Measurements from ENCODE around the gene MPHOSPH10.

DNA sequence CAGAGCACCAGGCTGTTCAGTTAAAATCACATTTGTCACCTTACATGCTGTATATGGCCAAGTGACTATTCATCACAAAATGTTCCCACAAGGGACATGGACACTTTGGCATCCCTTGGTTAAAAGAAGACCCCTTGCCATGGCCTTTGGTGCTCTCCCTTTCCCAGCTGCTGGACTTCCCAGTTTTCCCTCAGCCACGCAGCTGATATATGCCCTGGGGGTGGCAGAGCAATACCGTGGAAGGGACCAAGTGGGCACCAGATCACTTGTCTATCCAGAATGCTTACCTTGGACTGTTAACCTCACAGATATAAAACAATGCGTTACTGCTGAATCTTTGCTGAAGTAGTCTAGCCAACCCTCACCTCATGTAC is 61.1 kb downstream of the MPHOSPH10 start:
- TF ChIP-seq, protein P1, sequence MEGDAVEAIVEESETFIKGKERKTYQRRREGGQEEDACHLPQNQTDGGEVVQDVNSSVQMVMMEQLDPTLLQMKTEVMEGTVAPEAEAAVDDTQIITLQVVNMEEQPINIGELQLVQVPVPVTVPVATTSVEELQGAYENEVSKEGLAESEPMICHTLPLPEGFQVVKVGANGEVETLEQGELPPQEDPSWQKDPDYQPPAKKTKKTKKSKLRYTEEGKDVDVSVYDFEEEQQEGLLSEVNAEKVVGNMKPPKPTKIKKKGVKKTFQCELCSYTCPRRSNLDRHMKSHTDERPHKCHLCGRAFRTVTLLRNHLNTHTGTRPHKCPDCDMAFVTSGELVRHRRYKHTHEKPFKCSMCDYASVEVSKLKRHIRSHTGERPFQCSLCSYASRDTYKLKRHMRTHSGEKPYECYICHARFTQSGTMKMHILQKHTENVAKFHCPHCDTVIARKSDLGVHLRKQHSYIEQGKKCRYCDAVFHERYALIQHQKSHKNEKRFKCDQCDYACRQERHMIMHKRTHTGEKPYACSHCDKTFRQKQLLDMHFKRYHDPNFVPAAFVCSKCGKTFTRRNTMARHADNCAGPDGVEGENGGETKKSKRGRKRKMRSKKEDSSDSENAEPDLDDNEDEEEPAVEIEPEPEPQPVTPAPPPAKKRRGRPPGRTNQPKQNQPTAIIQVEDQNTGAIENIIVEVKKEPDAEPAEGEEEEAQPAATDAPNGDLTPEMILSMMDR (IDR thresholded peaks at IDR 0.05; ENCODE audit: extremely low read depth in 1 of 2, insufficient read depth in 1 of 2, low read depth in 1 of 2, low read length in 2 of 2): no peak
- no peak for TF ChIP-seq POLR2A (IDR thresholded peaks at IDR 0.05; ENCODE audit: low read depth, low read length)

All from endothelial cell of umbilical vein (primary cell).